DMS153 (cell line): ENCODE results near the gene ZP4.
"Not testable (repeated sequence)": the region's sequence is repeated elsewhere in the genome, so short reads cannot be mapped to it uniquely, and the experiment has no call there.

Experiments used
- DNase-seq: peaks from one replicate; lab custom pipeline; 2025; lab: John Stamatoyannopoulos, UW

Gene ZP4

GRCh38 chr1:237877631-237878030 is 13.1 kb downstream of the ZP4 start:
- no peak for DNase-seq

DNA sequence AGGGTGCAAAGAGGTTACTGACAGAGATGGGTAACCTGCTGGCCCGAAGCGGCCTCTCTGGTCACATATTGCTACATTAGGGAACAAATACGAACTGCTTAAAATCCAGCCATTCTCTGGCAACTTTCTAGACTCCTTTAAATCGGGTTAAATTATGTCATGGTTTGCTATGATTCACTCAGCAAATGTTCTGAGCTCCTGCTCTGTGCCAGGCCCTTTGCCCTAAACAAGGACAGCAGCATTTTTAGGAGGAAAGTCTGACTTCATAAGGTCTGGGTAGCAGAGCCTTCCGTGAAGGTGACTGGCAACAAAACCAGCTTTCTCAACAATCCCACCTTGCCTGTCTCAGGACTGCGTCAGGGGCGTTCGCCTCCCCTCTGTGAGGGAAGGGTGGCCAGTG is 15.4 kb downstream of the ZP4 start:
- DNase-seq = no peak

DNA sequence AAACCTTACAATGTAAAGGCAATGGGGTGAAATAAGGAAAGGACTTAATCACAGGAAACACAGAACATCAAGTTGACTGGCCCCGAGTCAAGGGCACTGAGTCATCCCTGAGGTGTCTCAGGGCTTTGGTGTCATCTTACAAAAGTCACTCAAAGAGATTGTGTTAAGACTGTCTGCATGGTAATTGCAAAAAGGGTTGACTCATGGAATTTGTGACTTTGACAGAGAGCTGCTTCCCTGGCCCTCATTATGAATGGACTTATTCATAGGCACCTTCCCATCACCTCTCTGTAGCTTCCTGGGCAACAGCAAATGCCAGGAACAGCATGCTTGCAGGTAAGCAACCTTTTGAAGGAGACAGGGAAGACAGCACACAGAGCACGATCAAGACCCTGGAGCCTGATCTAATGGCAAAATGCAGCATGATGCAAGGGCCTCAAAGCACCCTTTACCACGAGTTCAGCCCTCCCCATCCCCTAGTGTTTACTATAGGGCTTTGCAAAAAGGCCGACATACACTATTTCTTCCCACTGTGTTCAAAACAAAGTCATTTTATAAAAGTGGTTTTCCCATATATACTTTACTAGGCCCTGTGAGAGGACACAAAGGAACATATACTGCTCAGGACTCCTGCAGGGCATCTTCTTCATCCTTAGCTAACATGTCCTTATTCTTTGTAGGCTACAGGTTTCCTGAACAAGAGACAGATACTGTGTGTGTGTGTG is 17.1 kb downstream of the ZP4 start:
- peak; percentile 10 for DNase-seq

DNA sequence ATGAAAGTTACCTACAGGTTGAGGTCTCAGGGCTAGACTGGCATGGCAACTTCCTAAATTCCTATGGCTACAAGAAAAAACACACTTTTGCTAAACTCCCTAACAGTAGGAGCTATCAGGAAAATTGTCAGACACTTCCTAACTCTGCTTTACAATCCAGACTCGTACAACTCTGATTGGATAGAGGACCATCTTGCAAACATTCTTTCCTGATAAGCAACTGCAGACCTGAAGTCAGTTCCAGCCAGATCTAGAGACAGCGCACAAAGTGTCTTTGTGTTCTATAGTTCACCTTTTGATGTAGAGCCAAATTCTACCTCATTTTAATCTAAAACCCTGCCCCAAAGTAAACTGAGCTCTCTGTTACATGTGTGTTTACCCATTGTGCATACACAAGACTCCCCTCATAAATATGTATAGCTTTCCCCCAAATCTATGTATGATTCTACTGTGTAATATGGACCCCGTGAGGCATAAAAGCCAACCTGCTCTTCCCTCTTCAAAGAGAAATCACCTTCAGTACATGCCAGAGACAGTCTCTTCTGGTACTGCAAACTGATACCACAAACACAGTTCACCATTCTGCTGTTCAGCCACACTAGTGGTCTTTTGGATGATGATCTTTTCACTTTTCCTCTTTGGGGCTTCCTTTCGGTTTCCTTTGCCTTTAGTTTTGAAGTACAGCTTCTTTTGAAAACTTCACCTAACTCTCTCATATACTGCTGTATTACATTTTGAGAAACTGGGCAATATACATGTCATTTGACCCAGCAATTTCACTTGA is 21.7 kb downstream of the ZP4 start:
- no peak for DNase-seq

- no peak for DNase-seq
These were observed 23.3 kb downstream of the ZP4 start for GRCh38 chr1:237867380-237867888.

DNA sequence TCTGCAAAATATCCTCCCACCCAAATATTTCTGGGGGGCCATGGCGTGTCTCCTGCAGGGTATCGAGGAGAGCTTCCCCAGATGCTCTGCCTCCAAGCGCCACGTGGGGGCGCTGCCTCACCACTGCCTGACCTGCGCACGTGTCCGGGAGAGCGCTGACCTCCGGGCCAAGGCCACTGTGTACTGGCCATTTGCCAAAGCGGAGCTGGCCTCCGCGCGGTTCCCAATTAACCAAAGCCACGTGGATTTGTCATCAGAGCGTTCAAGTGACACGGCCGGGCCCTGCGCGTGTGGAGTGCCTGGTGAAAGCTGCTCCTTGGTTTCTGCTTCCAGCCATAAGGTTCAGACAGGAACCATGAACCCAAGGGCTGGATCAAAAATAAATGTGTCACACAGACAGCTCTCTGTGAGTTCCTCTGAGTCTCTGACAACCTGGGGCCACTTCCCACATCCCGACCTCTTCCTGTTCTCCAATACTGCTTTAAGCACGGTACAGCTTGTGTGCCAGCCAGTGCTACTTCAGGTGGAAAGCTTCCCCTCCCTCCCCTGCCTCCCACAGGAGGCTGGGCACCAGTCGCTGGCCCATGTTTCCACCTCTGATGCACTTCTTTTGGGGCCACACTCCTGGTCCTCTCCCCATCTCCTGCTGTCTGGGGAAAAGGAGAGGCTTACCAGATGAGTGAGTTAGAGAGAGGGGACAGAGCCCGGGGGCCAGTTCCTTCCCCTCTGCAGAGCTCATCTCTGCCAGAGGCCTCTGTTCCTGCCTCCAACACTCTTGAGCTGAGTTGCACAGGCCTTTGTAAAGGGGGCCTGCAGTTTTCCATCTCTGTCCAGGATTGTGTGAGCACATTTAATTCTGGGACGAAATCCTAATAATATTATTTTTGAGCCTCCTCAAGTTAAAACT is 26.1 kb downstream of the ZP4 start:
- peak; percentile 19 for DNase-seq

GRCh38 chr1:237863234-237863633 is 27.5 kb downstream of the ZP4 start:
- no peak for DNase-seq

GRCh38 chr1:237861944-237862343 is 28.8 kb downstream of the ZP4 start:
- DNase-seq = no peak

GRCh38 chr1:237858992-237859391 is 31.7 kb downstream of the ZP4 start:
- no peak for DNase-seq

DNA sequence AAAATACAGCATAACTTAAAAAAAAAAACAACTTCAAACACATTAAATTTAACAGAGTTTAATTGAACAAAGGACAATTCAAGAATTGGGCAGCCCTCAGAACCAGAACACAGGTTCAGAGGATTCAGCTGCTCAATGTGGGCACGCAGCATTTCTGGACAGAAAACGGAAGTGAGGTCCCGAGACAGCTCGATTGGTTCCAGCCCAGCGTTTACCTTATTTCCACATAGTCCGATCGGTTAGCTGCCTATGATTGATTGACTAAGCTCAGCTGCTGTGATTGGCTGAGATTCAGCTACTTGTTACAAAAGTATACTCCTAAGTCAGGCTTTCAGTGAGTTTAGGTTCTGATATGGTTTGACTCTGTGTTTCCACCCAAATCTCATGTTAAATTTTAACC is 33.3 kb downstream of the ZP4 start:
- no peak for DNase-seq

DNA sequence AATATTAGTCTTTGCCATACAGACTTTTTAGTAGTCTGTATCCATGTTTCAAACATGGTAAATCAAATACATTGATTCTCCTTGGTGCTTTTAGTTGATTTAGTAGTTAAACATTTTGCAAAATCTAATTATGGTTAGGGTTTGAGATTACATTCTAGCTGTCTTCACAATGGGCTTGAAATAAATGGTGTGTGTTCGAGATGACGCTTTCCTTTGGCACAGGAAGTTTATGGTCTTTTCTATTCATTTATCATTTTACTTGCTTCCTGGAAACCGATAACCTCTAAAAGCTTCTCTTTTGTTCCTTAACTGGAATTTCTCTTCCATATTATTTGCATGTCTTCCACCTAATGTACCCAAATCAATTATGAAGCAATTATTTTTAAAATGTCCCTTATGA is 38.4 kb downstream of the ZP4 start:
- DNase-seq = peak; percentile 73

DNA sequence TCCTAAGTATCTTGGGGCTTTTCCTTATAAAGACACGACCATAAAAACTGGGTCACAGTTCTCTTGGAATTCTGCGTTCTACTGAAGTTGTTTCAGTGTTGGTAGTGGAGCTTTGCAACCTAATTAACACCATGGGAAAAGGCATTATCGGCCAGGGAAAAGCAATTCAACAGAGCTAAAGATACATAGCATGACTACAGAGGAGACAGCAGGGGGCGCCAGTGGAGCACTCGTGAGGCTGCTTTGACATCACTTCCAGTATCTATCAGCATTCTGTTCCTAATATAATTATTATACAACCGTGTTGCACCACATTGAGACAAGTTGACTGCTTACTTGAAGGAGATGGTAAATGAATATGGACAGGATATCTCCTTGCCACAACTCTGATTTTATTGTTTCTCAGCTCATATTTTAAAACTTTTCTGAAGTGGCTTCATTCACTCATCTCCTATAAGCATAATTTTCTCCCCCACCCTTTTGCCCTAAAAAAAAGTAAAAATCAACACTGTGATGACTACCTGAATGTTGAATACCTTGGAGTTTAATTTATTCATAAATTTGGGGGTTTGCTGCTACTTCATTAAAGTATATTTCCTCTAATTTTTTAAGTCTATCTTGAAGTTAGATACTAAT is 39.4 kb downstream of the ZP4 start:
- DNase-seq = no peak

DNA sequence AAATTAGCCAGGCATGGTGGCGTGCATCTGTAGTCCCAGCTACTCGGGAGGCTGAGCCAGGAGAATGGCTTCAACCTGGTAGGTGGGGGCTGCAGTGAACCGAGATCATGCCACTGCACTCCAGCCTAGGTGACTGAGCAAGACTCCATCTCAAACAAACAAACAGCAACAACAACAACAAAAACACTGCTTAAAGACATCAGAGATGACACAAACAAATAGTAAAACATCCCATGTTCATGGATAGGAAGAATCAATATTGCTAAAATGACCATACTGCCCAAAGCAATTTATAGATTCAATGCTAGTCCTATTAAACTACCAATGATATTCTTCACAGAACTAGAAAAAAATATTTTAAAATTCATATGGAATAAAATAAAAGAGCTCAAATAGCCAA is 47.2 kb downstream of the ZP4 start:
- DNase-seq = not testable (repeated sequence)

GRCh38 chr1:237841485-237841884 is 49.2 kb downstream of the ZP4 start:
- no peak for DNase-seq

DNA sequence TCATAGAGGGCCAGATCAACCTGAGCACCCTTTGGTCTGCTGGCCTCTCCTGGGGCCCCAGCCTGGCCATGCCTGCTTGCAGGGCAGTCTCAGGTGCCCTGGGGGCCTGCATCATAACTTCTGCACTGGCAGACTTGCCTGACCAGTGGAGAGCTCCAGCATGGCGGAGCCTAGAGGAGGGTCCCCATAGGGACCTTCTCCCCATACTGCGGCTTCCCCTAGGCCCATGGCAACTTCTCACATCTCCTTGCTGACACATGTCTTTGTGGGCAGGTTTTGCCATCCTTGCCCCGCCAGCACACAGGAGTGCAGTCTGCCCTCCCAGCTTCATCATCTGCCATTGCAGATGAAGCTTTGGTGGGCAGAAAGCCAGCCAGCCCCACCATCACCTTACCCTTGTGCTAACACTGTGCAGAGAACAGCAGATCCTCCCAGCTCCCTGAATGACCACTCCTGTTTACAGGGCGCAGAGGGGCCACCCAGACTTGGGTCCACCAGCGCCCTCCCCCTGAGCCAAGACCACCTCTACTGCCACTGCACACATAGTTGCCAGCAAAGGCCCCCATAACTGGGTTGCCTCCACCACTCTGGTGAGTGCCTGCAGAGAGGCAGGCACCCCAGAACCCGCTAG is 51.7 kb downstream of the ZP4 start:
- no peak for DNase-seq

GRCh38 chr1:237838320-237838719 is 52.4 kb downstream of the ZP4 start:
- no peak for DNase-seq

GRCh38 chr1:237834461-237834860 is 56.3 kb downstream of the ZP4 start:
- no peak for DNase-seq

DNA sequence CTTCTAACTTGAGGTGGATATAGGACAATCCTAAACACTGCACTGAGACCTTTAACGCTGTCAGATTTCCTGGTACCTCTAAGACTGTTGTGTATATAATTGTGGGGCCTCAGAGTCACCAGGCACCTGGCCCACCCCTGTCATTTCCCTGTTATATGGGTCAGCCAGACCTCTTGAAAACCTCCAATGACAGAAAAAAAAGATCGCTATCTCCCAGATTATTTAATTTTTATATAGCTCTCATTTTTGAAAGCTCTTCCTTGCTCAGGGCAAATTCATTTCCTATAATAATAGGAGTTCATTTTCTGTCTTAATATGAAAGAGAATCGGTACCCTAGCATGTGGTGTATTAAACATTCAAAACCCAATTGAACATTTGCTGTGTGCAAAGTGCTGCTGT is 56.7 kb downstream of the ZP4 start:
- no peak for DNase-seq

GRCh38 chr1:237832858-237833257 is 57.9 kb downstream of the ZP4 start:
- no peak for DNase-seq
